Breast epithelium (tissue), 3 donors: ENCODE data around the gene ASNSD1.

Experiments
- POLR2A ChIP-seq: fragments of 450-650 bp; IDR thresholded peaks from one replicate; pipeline ENCODE4 v1.6.1; 2016; ENCODE audit warnings: antibody characterized with exemption, mild to moderate bottlenecking, moderate library complexity
- POLR2AphosphoS5 ChIP-seq, 3 donors: sonication (generic); formaldehyde crosslinking; IDR thresholded peaks; one replicate each; pipeline ENCODE4 v1.6.1; 2017; ENCODE audit warnings: antibody characterized with exemption in 3 of 3

DNA sequence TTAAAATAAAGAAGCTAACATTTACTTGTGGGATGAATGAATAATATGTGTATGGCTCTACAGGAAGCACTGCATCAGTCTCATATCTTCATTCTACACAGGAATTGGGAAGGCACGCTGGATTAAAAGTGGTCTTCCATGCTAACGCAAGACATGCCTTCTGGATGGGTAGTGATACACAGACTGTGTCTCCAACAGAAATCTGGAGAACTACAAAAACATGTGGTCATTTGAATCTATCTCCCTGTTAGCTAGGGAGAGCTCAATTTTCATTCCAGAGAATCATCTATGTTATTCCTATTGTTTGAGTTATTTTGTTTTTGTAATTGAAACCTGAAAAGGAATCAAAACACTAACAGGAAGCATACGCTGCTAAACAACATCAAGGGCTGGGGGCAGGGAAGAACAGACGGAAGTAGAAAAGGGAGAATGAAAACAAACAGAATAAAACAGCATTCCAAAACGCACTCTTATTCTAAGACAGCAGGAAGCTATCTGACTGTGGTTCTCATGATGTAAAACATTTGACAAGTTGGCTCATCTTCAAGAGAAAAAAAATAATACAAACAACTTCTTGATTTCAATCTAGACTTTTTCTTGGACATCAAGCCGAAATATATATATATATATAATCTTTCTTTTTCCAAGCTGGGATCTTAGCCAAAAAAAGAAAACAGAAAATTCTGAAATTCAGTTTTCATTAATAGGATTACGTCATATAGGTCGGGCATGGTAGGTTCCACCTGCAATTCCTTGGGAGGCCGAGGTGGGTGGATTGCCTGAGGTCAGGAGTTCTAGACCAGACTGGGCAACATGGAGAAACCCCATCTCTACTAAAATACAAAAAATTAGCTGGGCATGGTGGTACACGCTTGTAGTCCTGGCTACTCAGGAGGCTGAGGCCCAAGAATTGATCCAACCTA is 31.5 kb upstream of the ASNSD1 start:
- no peak for TF ChIP-seq POLR2A
- TF ChIP-seq POLR2AphosphoS5 (IDR thresholded peaks at IDR 0.05) = no peak
